ENCODE measurements around the gene BAG2. TPM values are rescaled to one million over a fixed set of nuclear protein-coding genes. Genes with fewer than 3 reads are reported as not detected.

BAG2 gene
- total RNA-seq, 2 donors from 2014 or later: 15.7 to 19.6 TPM

- TF ChIP-seq, protein P1, sequence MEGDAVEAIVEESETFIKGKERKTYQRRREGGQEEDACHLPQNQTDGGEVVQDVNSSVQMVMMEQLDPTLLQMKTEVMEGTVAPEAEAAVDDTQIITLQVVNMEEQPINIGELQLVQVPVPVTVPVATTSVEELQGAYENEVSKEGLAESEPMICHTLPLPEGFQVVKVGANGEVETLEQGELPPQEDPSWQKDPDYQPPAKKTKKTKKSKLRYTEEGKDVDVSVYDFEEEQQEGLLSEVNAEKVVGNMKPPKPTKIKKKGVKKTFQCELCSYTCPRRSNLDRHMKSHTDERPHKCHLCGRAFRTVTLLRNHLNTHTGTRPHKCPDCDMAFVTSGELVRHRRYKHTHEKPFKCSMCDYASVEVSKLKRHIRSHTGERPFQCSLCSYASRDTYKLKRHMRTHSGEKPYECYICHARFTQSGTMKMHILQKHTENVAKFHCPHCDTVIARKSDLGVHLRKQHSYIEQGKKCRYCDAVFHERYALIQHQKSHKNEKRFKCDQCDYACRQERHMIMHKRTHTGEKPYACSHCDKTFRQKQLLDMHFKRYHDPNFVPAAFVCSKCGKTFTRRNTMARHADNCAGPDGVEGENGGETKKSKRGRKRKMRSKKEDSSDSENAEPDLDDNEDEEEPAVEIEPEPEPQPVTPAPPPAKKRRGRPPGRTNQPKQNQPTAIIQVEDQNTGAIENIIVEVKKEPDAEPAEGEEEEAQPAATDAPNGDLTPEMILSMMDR (IDR thresholded peaks at IDR 0.05): no peak
- Histone ChIP-seq H3K4me1 (ENCODE audit: control insufficient read depth in 1 of 2, low read depth in 2 of 2) (peaks cover 5 to 27% of the 10 kb centered on the region in 2 donors), H3K36me3 (no peaks in the 10 kb centered on the region), H3K27ac (no peak overlapping the region), H3K27me3 (replicated peaks; ENCODE audit: insufficient read depth) (no peaks in the 10 kb centered on the region), H3K4me3 (no peak overlapping the region), H3K9me3 (no peaks in the 10 kb centered on the region)
- ATAC-seq (ENCODE audit: insufficient number of reproducible peaks, low FRiP score, low read depth) (no peak), DNase-seq (ENCODE audit: low spot score) (no peak)
These were observed 37.9 kb downstream of the BAG2 start for GRCh38 chr6:57210060-57210459.

DNA sequence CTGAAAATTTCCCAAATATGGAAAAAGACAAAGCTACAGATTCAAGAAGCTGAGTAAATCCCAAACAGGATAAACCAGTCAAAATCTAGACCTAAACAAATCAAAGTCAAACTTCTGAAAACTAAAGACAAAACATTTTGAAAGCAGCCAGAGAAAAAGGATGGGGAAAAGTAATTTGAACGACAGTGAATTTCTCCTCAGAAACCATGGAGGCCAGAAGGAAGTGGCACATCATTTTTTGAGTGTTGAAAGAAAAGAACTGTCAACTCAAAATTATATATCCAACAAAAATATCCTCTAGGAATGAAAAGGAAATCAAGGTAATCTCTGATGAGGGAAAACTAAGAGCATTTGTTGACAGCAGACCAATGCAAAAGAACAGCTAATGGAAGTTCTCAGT lies 43.1 kb downstream of the BAG2 start:
- DNase-seq (ENCODE audit: low spot score) (no peak), ATAC-seq (ENCODE audit: insufficient number of reproducible peaks, low FRiP score, low read depth) (no peak)
- Histone ChIP-seq H3K27ac (no peak overlapping the region), H3K4me3 (no peak overlapping the region), H3K27me3 (replicated peaks; ENCODE audit: insufficient read depth) (no peaks in the 10 kb centered on the region), H3K36me3 (no peaks in the 10 kb centered on the region), H3K4me1 (ENCODE audit: control insufficient read depth in 1 of 2, low read depth in 2 of 2) (peaks cover 5 to 43% of the 10 kb centered on the region in 2 donors), H3K9me3 (no peaks in the 10 kb centered on the region)
- TF ChIP-seq, protein P1 (IDR thresholded peaks at IDR 0.05): no peak

- ATAC-seq (ENCODE audit: insufficient number of reproducible peaks, low FRiP score, low read depth) (no peak), DNase-seq (ENCODE audit: low spot score) (no peak)
- H3K27me3 ChIP-seq (replicated peaks; ENCODE audit: insufficient read depth): no peaks in the 10 kb centered on the region
- TF ChIP-seq, protein P1 (IDR thresholded peaks at IDR 0.05): peak; percentile 8
- H3K4me1 ChIP-seq (ENCODE audit: control insufficient read depth in 1 of 2, low read depth in 2 of 2): peaks cover 5 to 43% of the 10 kb centered on the region in 2 donors
- H3K36me3 ChIP-seq: no peaks in the 10 kb centered on the region
- peak overlapping the region in 1 of 2 donors; percentile 3 for H3K27ac ChIP-seq
- no peaks in the 10 kb centered on the region for H3K9me3 ChIP-seq
- H3K4me3 ChIP-seq: no peak overlapping the region
These were observed 44.3 kb downstream of the BAG2 start for GRCh38 chr6:57216235-57217101.

- ATAC-seq (ENCODE audit: insufficient number of reproducible peaks, low FRiP score, low read depth) (no peak), DNase-seq (ENCODE audit: low spot score) (no peak)
- Histone ChIP-seq H3K4me1 (ENCODE audit: control insufficient read depth in 1 of 2, low read depth in 2 of 2) (peaks cover 5 to 38% of the 10 kb centered on the region in 2 donors), H3K36me3 (no peaks in the 10 kb centered on the region), H3K9me3 (no peaks in the 10 kb centered on the region), H3K27ac (no peak overlapping the region), H3K27me3 (replicated peaks; ENCODE audit: insufficient read depth) (no peaks in the 10 kb centered on the region), H3K4me3 (no peak overlapping the region)
- TF ChIP-seq, protein P1 (IDR thresholded peaks at IDR 0.05): no peak
These were observed 45.1 kb downstream of the BAG2 start for GRCh38 chr6:57217270-57217669.

DNA sequence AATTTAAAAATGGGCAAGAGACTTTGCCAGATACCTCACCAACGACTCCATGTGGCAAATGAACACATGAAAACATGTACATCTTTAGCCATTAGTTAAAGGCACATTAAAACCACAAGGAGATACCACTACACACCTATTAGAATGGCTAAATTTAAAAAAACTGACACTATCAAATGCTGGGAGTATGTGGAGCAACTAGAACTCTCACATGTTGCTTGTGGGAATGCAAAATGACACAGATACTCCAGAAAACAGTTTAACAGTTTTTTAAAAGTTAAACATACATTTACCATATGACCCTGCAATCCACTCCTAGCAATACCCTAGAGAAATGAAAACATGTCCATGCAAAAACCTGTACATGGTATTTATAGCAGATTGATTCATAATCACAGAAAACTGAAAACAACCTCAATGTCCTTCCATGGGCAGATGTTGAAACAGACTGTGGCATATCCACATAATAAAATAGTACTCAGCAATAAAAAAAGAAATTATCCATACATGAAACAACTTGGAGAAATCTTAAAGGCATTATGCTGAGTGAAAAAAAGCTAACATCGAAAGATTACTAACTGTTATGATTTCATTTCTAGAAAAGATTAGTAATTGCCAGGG lies 48.1 kb downstream of the BAG2 start:
- Histone ChIP-seq H3K27ac (no peak overlapping the region), H3K36me3 (no peaks in the 10 kb centered on the region), H3K4me3 (peak overlapping the region; percentile 93), H3K27me3 (replicated peaks; ENCODE audit: insufficient read depth) (no peaks in the 10 kb centered on the region), H3K4me1 (ENCODE audit: control insufficient read depth in 1 of 2, low read depth in 2 of 2) (peaks cover 7 to 34% of the 10 kb centered on the region in 2 donors), H3K9me3 (no peaks in the 10 kb centered on the region)
- no peak for ATAC-seq (ENCODE audit: insufficient number of reproducible peaks, low FRiP score, low read depth)
- TF ChIP-seq, protein P1 (IDR thresholded peaks at IDR 0.05): no peak
- DNase-seq (ENCODE audit: low spot score): no peak
